Dermis blood vessel endothelial cell (primary cell): ENCODE measurements around the gene TRABD2B. TPM values are rescaled to one million over a fixed set of nuclear protein-coding genes. Genes with fewer than 3 reads are reported as not detected.

Experiments used
- DNase-seq: peaks from one replicate; pipeline ENCODE4 v3.0.0; 2010
- total RNA-seq: library from RNA; depleted of rRNA; stranded (reverse); fragments of >200 nt; gene quantifications from 2 replicates; pipeline ENCODE4 v1.2.3, GENCODE V29; 2014

TRABD2B gene
- total RNA-seq, 1 donor from 2014 or later: not detected

- DNase-seq: no peak
These were observed 4.3 kb downstream of the TRABD2B start for GRCh38 chr1:47992720-47993415.

- no peak for DNase-seq
These were observed 5.5 kb downstream of the TRABD2B start for GRCh38 chr1:47991673-47992072.

- DNase-seq: no peak
These were observed 6.0 kb downstream of the TRABD2B start for GRCh38 chr1:47991187-47991586.

DNA sequence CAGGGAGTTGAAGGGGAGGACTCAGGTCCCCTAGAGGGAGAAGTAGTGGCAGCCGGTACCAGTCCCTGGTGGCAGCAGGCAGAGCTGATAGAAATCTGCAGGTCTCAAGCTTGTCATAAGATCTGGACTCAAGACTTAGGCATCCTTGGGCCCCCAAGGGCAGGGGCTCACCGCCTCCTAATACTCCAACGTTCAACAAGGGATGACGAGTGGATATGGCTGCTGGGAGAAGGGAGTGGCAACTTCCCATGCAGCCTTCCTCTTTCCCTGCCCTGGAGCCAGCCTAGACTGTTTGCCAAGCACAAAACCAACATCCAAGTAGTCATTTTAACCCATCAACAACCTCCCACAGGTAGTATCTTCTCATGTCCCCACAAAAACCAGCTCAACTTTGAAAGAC is 6.9 kb downstream of the TRABD2B start:
- no peak for DNase-seq

DNA sequence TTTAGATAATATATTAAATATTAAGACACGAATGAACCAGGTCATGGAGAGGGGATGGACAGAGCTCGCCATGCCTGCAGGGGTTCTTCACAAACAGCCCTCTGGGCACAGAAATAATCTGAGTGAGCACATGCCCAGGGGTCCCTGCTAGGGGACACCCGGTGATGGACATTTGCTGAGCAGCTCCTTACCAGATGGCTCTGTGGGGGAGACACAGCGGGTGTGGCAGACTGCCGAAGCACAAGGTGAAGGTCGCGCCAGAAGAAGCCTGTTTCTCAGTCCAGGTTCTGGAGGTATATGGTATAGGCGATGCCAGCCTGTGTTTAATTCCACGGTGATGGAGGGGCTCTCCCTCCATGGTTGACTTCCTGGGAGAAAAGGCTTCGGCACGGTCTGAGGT is 9.6 kb downstream of the TRABD2B start:
- no peak for DNase-seq

GRCh38 chr1:47986761-47987200 is 10.4 kb downstream of the TRABD2B start:
- no peak for DNase-seq

- DNase-seq: no peak
These were observed 12.2 kb downstream of the TRABD2B start for GRCh38 chr1:47985018-47985417.

- no peak for DNase-seq
These were observed 12.9 kb downstream of the TRABD2B start for GRCh38 chr1:47984175-47984789.

DNA sequence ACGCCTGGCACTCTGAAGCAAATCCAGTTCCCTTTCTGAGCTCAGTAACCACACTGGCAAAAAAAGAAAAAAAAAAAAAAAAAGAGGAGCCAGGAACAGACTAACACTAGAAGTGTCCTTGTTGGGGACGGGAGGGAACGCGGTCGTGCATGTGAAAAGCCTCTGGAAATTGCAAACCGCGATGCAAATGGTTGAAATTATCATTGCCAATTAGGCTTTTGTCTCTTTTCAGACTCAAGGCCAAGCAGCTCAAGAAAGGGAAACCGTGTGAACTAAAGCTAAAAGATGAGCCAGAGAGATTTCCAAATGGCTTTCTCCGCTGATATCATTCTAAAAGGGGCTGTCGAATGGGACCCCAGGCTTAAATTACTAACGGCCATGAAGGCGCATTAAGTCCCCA is 13.5 kb downstream of the TRABD2B start:
- DNase-seq: no peak

DNA sequence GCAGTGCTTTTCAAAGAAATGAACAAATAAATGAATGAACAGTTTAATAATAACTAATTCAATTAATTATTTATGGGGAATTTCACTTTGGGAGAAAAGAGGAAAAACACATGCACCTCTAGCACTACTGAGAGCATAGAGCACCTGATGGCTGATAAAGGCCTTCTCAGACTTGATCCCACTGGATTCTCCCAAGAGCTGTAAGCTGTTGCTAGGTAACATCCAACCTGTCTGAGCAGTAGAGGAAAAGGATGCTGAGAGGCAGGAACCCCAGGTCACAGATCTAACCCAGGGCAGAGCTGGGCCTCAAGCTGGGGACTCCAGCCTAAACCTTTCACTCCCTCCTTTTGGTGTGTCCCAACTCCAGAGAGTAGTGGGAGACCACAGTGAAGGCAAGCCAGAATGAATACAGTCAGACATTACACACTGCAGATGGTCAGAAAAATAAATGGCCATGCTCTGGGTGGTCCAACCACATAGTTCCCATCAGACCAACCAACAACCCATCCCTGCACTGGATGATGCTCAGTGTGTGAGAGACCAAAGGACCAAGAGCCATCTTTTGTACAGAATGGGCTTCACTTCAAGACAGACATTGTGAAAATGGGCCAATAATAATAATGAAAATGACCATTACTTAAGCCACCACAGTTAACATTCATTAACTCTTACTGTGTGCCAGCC is 15.4 kb downstream of the TRABD2B start:
- no peak for DNase-seq

DNA sequence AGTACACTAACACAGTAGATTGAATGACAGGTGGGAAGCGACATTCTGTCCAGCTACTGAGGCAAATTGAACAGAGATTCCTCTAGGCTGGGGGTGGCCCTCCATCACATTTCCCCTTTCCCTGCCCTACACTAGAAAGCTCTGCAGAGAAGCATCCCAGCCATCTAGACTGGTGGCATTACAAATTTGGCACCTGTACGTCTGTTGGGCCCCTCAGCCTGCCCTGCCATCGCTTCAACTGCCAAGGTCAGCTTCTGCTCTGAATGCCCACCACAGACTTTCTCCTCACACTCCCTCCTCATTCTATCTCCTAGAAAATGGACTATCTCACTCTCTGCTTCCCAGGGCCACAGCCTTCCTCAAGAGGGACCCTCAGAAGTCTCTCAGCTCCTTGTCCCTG is 16.7 kb downstream of the TRABD2B start:
- DNase-seq: no peak

- DNase-seq: no peak
These were observed 17.5 kb downstream of the TRABD2B start for GRCh38 chr1:47979724-47980123.

DNA sequence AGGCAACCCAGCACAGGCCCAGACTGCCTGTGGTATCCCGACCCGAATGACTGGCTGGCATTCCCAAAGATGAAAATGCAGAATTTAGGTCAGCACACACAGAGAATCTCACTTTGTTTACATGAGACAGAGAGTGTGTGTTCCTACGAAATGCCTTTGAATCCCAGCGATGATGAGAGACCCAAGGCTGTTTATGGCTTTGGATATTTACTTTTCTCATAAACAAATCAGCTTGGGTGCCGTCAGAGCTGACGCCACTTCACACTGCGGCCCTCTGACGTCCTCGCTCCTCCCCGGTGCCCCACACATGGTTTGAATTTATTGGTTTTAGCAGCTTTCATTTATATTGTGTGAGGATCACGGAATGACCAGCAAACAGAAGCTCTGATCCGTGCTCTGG is 18.7 kb downstream of the TRABD2B start:
- DNase-seq: no peak

GRCh38 chr1:47976728-47977127 is 20.5 kb downstream of the TRABD2B start:
- no peak for DNase-seq

- no peak for DNase-seq
These were observed 20.9 kb downstream of the TRABD2B start for GRCh38 chr1:47976267-47976666.

- no peak for DNase-seq
These were observed 21.8 kb downstream of the TRABD2B start for GRCh38 chr1:47975302-47975921.

DNA sequence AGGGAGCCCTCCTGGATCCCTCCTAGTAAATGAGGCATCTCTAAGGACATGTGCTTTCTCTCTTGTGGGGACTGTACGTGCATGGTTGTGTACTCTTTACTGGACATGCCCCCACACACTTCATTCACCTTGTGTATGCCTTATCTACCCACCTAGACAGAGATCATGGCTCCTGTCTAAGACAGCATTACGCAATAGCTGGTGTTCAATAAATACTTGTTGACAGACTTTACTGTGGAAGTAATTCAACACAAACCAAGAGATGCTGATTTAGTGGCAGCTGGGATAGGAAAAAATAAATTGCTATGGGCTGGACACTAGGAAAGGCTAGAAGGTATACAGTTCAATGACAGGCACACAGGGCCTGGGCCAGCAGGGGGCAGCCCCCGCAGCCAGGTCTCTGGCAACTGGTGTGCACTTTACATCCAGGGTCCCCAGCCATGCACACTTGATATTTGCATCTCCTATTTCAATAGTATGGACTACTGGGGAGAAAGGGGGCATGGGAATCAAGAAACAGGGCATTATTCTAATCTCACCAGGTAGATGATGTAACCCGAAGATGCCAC is 24.2 kb downstream of the TRABD2B start:
- DNase-seq: no peak

DNA sequence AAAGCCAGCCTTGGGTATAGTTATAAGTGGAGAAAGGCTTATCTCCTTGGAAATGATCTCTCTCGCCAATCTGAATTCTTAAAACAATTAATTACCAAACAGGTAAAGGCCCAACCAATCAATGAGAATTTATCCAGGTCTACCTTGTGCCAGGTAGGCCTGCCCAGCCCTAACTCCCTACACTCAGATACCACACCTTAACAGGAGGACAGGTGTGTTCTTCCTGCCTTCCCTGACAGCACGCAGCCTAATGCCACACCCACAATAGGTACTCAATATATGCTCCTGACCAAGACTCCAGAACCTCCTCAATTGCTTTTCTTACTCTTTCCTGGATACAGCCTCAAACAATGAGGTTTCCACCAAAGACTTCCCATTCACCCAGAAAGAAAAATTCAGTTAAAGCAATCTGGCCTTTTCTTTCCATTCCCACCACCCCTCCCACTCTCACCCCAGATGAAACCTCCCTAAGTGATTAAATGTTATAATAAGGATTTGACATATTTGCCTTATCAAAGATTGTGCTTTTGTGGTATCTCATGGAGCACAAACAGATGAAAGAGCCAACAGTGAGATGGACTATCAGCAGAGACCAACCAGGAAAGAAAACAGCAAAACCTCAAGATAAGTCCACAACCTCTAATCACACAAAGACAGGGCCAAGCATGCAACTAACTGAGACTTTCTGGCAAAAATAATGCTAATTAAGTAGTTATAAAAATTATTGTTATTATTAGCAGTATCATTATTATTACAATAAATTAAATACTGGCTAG is 25.6 kb downstream of the TRABD2B start:
- no peak for DNase-seq

DNA sequence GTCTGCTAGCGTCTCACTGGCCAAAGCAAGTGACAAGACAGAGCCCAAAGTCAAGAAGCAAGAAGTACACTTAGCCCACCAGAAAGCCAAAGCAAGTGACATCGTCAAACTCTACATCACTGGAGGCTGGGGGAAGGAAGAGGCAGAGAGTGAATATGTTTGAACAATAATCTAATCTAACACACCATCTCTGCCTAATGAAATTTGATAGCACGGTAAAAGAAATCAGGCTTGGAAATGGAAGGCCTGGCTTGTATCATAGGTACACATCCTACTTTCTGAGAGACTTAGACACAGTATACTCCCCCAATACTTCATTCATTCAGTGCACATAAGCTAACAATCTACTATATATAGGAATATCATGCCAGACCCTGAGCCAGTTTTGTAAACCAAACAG is 26.3 kb downstream of the TRABD2B start:
- no peak for DNase-seq

- DNase-seq: no peak
These were observed 27.7 kb downstream of the TRABD2B start for GRCh38 chr1:47969478-47969877.

DNA sequence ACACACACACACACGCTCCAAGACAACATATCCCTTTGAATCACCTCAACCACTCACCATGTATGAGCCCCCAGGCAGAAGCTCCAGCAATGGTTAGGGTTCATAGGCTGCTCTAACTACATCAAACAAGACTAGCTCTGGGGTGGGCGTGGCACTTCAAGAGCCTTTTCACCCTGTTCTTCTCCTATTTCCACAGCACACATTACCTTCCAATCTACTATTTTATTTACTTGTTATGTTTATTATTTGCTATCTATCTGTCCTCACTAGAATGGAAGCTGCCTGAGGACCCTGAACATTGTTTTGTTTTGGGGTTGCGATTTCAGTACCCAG is 28.7 kb downstream of the TRABD2B start:
- no peak for DNase-seq

DNA sequence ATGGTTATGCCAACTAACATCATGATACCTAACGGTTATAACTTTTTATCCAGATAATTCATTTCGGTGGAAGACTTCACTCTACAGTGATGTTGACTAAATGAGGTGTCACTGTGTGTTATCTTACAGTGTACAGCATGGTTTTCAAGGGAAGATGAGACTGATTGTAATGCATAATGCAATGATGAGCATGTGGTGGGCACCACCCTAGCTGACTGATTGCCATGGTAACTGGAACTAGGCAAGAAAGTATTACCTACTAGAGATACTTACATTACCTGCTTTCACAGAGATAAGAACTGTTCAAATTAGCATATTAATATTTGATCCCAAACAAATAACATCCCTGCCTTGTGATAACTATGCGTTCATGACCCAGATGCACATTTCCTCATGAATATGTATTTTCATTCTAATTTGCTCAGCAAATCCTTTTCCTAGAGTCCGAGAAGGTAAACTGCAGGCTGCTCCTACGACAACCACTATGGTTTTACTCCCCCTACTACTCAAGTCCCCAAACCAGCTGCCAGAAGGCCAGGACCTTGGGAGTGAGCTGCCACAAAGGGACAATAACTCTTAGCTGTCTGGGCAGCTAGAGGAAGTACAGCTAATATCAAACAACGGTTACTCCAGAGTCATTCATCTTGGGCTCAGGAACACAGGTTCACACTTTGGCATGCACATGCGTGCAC is 29.2 kb downstream of the TRABD2B start:
- no peak for DNase-seq
